IPS DF 4.7 (cell line): ENCODE results near the gene ADD3.

Source experiments
- DNase-seq: peaks from one replicate; pipeline ENCODE4 v3.0.0-alpha.2; 2013; ENCODE audit warnings: low spot score; ENCODE audit errors: extremely low read depth

Gene ADD3

GRCh38 chr10:110176141-110177030 lies 168.6 kb downstream of the ADD3 start:
- DNase-seq: no peak

DNA sequence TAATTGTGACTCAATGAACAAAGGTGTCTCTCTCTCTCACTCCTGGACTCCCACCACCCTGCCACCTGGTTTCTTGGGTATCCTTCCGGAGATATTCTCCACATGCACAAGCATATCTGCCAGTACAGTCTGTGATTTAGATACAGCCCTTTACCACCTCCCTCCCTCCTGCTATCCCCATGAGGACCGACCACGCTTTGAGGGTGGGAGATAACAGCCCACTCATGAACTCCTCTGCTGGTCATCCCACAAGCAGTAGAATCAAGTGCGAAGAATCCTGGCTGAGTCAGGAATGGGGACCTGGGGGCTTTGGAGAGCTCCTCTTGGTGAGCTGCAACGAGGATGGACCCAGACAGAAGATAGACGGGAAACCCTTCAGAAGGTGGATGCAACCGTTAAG lies 171.4 kb downstream of the ADD3 start:
- DNase-seq: no peak

DNA sequence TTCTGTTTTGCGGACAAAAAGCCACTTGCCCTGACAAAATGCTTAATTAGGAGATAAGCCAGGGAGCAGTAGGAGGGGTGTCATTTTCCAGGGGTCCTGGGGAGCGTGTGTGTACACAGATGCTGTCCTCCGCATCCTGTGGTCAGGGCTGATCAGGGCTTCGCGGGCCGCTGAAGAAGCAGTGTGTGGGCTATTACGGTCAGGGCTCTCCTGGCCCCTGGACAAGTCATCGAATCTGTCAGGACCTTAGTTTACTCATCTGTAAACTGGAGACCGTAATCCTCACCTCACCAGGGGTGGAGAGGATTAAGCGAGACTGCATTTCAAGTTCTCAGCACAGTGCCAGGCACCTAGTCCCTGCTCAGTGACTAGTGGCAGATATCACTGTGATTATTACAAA lies 173.7 kb downstream of the ADD3 start:
- no peak for DNase-seq

DNA sequence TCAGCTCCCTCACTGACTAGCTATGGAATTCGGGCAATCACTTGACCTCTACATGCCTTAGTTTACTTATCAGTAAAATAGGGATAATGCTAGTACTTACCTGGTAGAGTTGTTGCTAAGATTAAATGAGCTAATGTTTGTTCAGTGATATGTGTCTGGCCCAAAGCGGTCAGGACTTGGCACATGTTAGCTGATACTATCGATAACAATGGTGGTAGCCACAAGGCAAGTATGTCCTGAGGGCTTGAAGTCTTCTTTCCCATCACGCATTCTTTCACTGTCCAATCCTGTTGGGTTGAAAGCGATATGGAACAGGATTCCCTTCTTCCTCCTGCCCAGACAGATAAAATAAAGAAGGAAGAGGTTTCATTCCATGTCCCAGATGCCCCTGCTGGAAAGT lies 174.1 kb downstream of the ADD3 start:
- DNase-seq: no peak

GRCh38 chr10:110184398-110184797 lies 176.6 kb downstream of the ADD3 start:
- no peak for DNase-seq
